A549 (cell line): Measurements from ENCODE around the gene CERS2.

Source experiments
- BHLHE40 ChIP-seq: IDR thresholded peaks from 2 replicates; pipeline ENCODE4 v1.6.1; 2012; ENCODE audit warnings: low read depth, low read length, inconsistent platforms
- CEBPB ChIP-seq, 2 experiments: fragments of >200 bp in 1 of 2; sonication (Bioruptor Twin) in 1 of 2; formaldehyde crosslinking in 1 of 2; IDR thresholded peaks; 2 replicates each; pipeline ENCODE4 v1.6.1; 2012 to 2016
- CTCF ChIP-seq: fragments of >200 bp; sonication (Bioruptor Twin); formaldehyde crosslinking; IDR thresholded peaks from 3 replicates; pipeline ENCODE4 v1.5.1; 2016
- ESRRA ChIP-seq: fragments of 150-350 bp; IDR thresholded peaks from 2 replicates; pipeline ENCODE4 v1.6.1; 2014; ENCODE audit warnings: mild to moderate bottlenecking, low read length, borderline replicate concordance
- HES2 ChIP-seq: fragments of >200 bp; sonication (Bioruptor Twin); formaldehyde crosslinking; IDR thresholded peaks from 2 replicates; pipeline ENCODE4 v1.6.1; 2016
- MYC ChIP-seq: IDR thresholded peaks from 2 replicates; pipeline ENCODE4 v1.6.1; 2012; ENCODE audit warnings: mild to moderate bottlenecking, inconsistent platforms, low read length, improper control_type of control experiment, borderline replicate concordance
- POLR2A ChIP-seq: IDR thresholded peaks from 2 replicates; pipeline ENCODE4 v1.6.1; 2012; ENCODE audit warnings: mild to moderate bottlenecking, low read length
- RAD21 ChIP-seq, 2 experiments: fragments of >200 bp in 1 of 2; sonication (Bioruptor Twin) in 1 of 2; formaldehyde crosslinking in 1 of 2; IDR thresholded peaks in 1 of 2; conservative IDR thresholded peaks in 1 of 2; 2 replicates in 1 of 2; 3 replicates in 1 of 2; pipeline ENCODE4 v1.6.1; 2012 to 2018; ENCODE audit warnings: inconsistent platforms in 1 of 2
- REST ChIP-seq: fragments of 200-600 bp; sonication (generic); IDR thresholded peaks from 2 replicates; pipeline ENCODE4 v1.6.1; 2016; ENCODE audit warnings: antibody characterized with exemption, mild to moderate bottlenecking, moderate library complexity

GRCh38 chr1:150973258-150973835 is 1.3 kb downstream of the CERS2 start:
- TF ChIP-seq BHLHE40 (no peak), CTCF (no peak), POLR2A (no peak), REST (no peak), CEBPB (IDR thresholded peaks at IDR 0.05) (no peak), HES2 (no peak), ESRRA (no peak), RAD21 (conservative IDR thresholded peaks at IDR 0.05 in 1 of 2, IDR thresholded peaks at IDR 0.05 in 1 of 2) (no peak), MYC (no peak)
